Keratinocyte (primary cell): ENCODE data around the gene RIN3. TPM values are rescaled to one million over a fixed set of nuclear protein-coding genes. Genes with fewer than 3 reads are reported as not detected.
A peak's percentile ranks its signal among the peaks of the same experiment; 100 is the strongest.
"Not testable (repeated sequence)": the region's sequence is repeated elsewhere in the genome, so short reads cannot be mapped to it uniquely, and the experiment has no call there.

Experiments used
- DNase-seq: peaks from one replicate; pipeline ENCODE4 v3.0.0-alpha.2; 2011; ENCODE audit warnings: low read depth, missing footprints, low spot score
- FAIRE-seq: peaks from 2 replicates; lab custom pipeline; 2011; peaks lifted over from hg19 to GRCh38; lab: Jason Lieb, UNC
- H2AFZ ChIP-seq: 2 replicates; pipeline ENCODE4 v1.6.0; 2012; ENCODE audit warnings: low read length, control low read depth, inconsistent platforms; ENCODE audit not compliant: control insufficient read depth
- H3K27ac ChIP-seq: 2 replicates; pipeline ENCODE4 v1.5.1; 2011; ENCODE audit warnings: low read length; ENCODE audit not compliant: control insufficient read depth, insufficient read depth
- H3K27me3 ChIP-seq: 3 replicates; pipeline ENCODE4 v1.6.0; 2011; ENCODE audit warnings: low read length; ENCODE audit not compliant: control insufficient read depth, insufficient read depth; ENCODE audit errors: extremely low read depth
- H3K36me3 ChIP-seq, 2 experiments: 2 replicates in 1 of 2; 3 replicates in 1 of 2; pipeline ENCODE4 v1.5.1; 2011; ENCODE audit warnings: low read length in 2 of 2, mild to moderate bottlenecking in 1 of 2; ENCODE audit not compliant: control insufficient read depth in 2 of 2, insufficient read depth in 2 of 2; ENCODE audit errors: extremely low read depth in 1 of 2
- H3K4me1 ChIP-seq: 3 replicates; pipeline ENCODE4 v1.5.1; 2011; ENCODE audit warnings: low read length; ENCODE audit not compliant: control insufficient read depth, insufficient read depth; ENCODE audit errors: extremely low read depth
- H3K4me2 ChIP-seq: 3 replicates; pipeline ENCODE4 v1.6.0; 2011; ENCODE audit warnings: low read depth, low read length; ENCODE audit not compliant: control insufficient read depth, insufficient read depth; ENCODE audit errors: extremely low read depth
- H3K4me3 ChIP-seq, 3 experiments: fragments of 200-600 bp in 1 of 3; sonication (generic) in 1 of 3; 2 replicates in 2 of 3; 3 replicates in 1 of 3; pipeline ENCODE4 v1.5.1; 2011 to 2016; ENCODE audit warnings: low read length in 3 of 3, mild to moderate bottlenecking in 3 of 3, control low read depth in 2 of 3, inconsistent platforms in 1 of 3, low read depth in 1 of 3, mixed read lengths in 1 of 3, mixed run types in 1 of 3, moderate library complexity in 1 of 3; ENCODE audit not compliant: control insufficient read depth in 2 of 3, insufficient read depth in 2 of 3; ENCODE audit errors: extremely low read depth in 1 of 3
- H3K79me2 ChIP-seq: 2 replicates; pipeline ENCODE4 v1.6.0; 2012; ENCODE audit warnings: low read length; ENCODE audit not compliant: control insufficient read depth, insufficient read depth
- H3K9ac ChIP-seq: 3 replicates; pipeline ENCODE4 v1.6.0; 2011; ENCODE audit warnings: low read length; ENCODE audit not compliant: control insufficient read depth, insufficient read depth; ENCODE audit errors: extremely low read depth
- H3K9me1 ChIP-seq: 3 replicates; pipeline ENCODE4 v1.6.0; 2011; ENCODE audit warnings: low read length; ENCODE audit not compliant: control insufficient read depth, insufficient read depth; ENCODE audit errors: extremely low read depth
- H3K9me3 ChIP-seq: 2 replicates; pipeline ENCODE4 v1.5.1; 2012; ENCODE audit warnings: low read depth, low read length; ENCODE audit not compliant: control insufficient read depth
- H4K20me1 ChIP-seq: 3 replicates; pipeline ENCODE4 v1.6.0; 2011; ENCODE audit warnings: low read length; ENCODE audit not compliant: control insufficient read depth, insufficient read depth; ENCODE audit errors: extremely low read depth
- CTCF ChIP-seq, 3 experiments: IDR thresholded peaks in 1 of 3; conservative IDR thresholded peaks in 1 of 3; optimal IDR thresholded peaks in 1 of 3; 2 replicates in 2 of 3; 3 replicates in 1 of 3; pipeline versions ENCODE3 to v1.5.1; 2011; ENCODE audit warnings: low read length in 3 of 3, mild to moderate bottlenecking in 3 of 3, moderate library complexity in 2 of 3, control low read depth in 1 of 3, inconsistent platforms in 1 of 3; ENCODE audit not compliant: insufficient read depth in 2 of 3; ENCODE audit errors: extremely low read depth in 1 of 3
- EZH2 ChIP-seq: IDR thresholded peaks from one replicate; pipeline ENCODE4 v1.6.1; 2012; ENCODE audit warnings: inconsistent platforms, mild to moderate bottlenecking, low read length, moderate library complexity
- dilution Hi-C: fragments of 300-500 bp; cut with MboI; formaldehyde crosslinking; loops from one replicate; pipeline ENCODE4 v1.7.0; 2020; ENCODE audit warnings: low sequenced_read_pairs; ENCODE audit not compliant: extremely low pct_ligation_motif_present
- polyA plus RNA-seq, 5 experiments: library from polyadenylated mRNA; depleted of rRNA in 3 of 5; stranded (reverse) in 3 of 5; stranded (forward) in 1 of 5; unstranded in 1 of 5; fragments of >200 nt; gene quantifications; 1 replicate in 1 of 5; 2 replicates in 3 of 5; 3 replicates in 1 of 5; pipeline versions ENCODE4 v1.2.1 to v1.2.3, GENCODE V29; 2011 to 2012; ENCODE audit warnings: missing spikeins in 2 of 5, low read depth in 1 of 5, low replicate concordance in 1 of 5

The RIN3 gene
- polyA plus RNA-seq, 1 donor (not counting 4 experiments of a cell fraction or from before 2014, with no cell fraction given): 1.2 TPM

DNA sequence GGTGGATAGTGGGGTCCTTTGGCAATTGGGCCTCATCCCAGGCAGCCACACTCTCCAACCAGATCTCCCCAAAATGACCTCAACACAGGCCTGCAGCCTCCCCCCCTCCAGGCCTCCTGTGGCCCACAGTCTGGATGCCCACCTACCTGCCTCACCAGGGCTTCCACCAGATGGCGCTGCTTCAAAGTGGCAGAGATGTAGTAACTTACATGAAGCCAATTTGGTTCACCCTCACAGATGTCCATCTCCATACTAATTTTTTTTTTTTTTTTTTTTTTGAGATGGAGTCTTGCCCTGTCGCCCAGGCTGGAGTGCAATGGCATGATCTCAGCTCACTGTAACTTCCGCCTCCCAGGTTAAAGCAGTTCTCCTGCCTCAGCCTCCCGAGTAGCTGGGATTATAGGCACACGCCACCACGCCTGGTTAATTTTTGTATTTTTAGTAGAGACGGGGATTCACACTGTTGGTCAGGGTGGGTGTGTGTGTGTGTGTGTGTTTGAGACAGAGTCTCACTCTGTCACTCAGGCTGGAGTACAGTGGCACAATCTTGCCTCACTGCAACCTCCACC lies 201.2 kb downstream of the RIN3 start:
- H3K27ac ChIP-seq, H3K9me3 ChIP-seq, FAIRE-seq, H3K4me3 ChIP-seq, H2AFZ ChIP-seq, H3K27me3 ChIP-seq, H4K20me1 ChIP-seq, H3K9me1 ChIP-seq, dilution Hi-C loops, H3K9ac ChIP-seq, H3K36me3 ChIP-seq, H3K4me1 ChIP-seq, H3K79me2 ChIP-seq, DNase-seq, H3K4me2 ChIP-seq: not testable (repeated sequence)
- peak; percentile 76 to 85 (median 78) for TF ChIP-seq CTCF (optimal IDR thresholded peaks at IDR 0.05 in 1 of 3, IDR thresholded peaks at IDR 0.05 in 1 of 3, conservative IDR thresholded peaks at IDR 0.05 in 1 of 3; ENCODE audit: extremely low read depth in 1 of 3, insufficient read depth in 2 of 3, low read length in 3 of 3)

DNA sequence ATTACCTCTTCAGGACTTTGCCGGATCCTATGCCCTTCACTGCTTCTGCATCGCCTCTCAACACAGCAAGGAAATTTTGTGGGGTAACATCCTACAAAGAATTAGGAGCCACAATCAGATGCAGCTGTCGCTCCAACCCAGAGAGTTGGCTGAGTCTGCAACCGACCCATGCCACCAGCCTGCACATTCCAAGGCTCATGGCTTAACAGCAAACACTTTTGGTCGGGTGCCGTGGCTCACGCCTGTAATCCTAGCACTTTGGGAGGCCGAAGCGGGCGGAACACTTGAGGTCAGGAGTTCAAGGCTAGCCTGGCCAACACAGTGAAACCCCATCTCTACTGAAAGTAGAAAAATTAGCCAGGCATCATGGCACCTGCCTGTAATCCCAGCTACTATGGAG lies 202.6 kb downstream of the RIN3 start:
- DNase-seq (no peak), FAIRE-seq (no peak)
- H3K9me3 ChIP-seq: no peaks in the 10 kb centered on the region
- no peak overlapping the region for H3K27ac ChIP-seq
- no peak overlapping the region for H3K4me3 ChIP-seq
- dilution Hi-C loops: no loop called here
- no peaks in the 10 kb centered on the region for H3K9me1 ChIP-seq
- TF ChIP-seq CTCF (optimal IDR thresholded peaks at IDR 0.05 in 1 of 3, IDR thresholded peaks at IDR 0.05 in 1 of 3, conservative IDR thresholded peaks at IDR 0.05 in 1 of 3; ENCODE audit: extremely low read depth in 1 of 3, insufficient read depth in 2 of 3, low read length in 3 of 3) (no peak), EZH2 (no peak)
- H3K4me1 ChIP-seq: no peaks in the 10 kb centered on the region
- no peak overlapping the region for H2AFZ ChIP-seq
- no peaks in the 10 kb centered on the region for H3K36me3 ChIP-seq
- no peak overlapping the region for H3K4me2 ChIP-seq
- H3K9ac ChIP-seq: no peak overlapping the region
- no peaks in the 10 kb centered on the region for H3K79me2 ChIP-seq
- H4K20me1 ChIP-seq: no peaks in the 10 kb centered on the region
- no peaks in the 10 kb centered on the region for H3K27me3 ChIP-seq
